ENCODE measurements around the gene TMC2. TPM values are rescaled to one million over a fixed set of nuclear protein-coding genes. Genes with fewer than 3 reads are reported as not detected.

TMC2 gene
- polyA plus RNA-seq, 1 experiment: not detected

GRCh38 chr20:2515203-2515602 is 21.2 kb upstream of the TMC2 start:
- H3K4me3 ChIP-seq (ENCODE audit: low read depth, low read length): no peak overlapping the region
- no peak for DNase-seq (ENCODE audit: low read depth, low spot score)
- H3K9me3 ChIP-seq (ENCODE audit: control insufficient read depth, insufficient read depth, low read length): no peaks in the 10 kb centered on the region
- TF ChIP-seq CTCF (IDR thresholded peaks at IDR 0.05; ENCODE audit: low read depth, low read length): no peak
- CTCF ChIA-PET: interaction anchor here (1.0 to 7.2 kb wide), 2 partner anchors 8 to 1012 kb away, joined by 6 to 101 read pairs; no protein-coding TSS in a partner anchor
- POLR2A ChIA-PET: interaction anchor here (0.7 to 0.8 kb wide), 2 partner anchors 137 to 1025 kb away, joined by 3 to 6 read pairs; partner anchors contain the start of gene NOP56
- no peaks in the 10 kb centered on the region for H3K27me3 ChIP-seq (ENCODE audit: control insufficient read depth, insufficient read depth, low read length)
- no peak overlapping the region for H3K27ac ChIP-seq (ENCODE audit: low read depth, low read length)

GRCh38 chr20:2516399-2516798 is 20.0 kb upstream of the TMC2 start:
- Histone ChIP-seq H3K4me3 (ENCODE audit: low read depth, low read length) (no peak overlapping the region), H3K27me3 (ENCODE audit: control insufficient read depth, insufficient read depth, low read length) (no peaks in the 10 kb centered on the region), H3K9me3 (ENCODE audit: control insufficient read depth, insufficient read depth, low read length) (no peaks in the 10 kb centered on the region), H3K27ac (ENCODE audit: low read depth, low read length) (no peak overlapping the region)
- no peak for TF ChIP-seq CTCF (IDR thresholded peaks at IDR 0.05; ENCODE audit: low read depth, low read length)
- no peak for DNase-seq (ENCODE audit: low read depth, low spot score)
- POLR2A ChIA-PET: no interaction called here
- CTCF ChIA-PET: interaction anchor here (1.0 kb wide), 1 partner anchor 65 kb away, joined by 3 read pairs; no protein-coding TSS in a partner anchor

- H3K27me3 ChIP-seq (ENCODE audit: control insufficient read depth, insufficient read depth, low read length): no peaks in the 10 kb centered on the region
- CTCF ChIA-PET: no interaction called here
- POLR2A ChIA-PET: interaction anchor here (1.3 kb wide), 1 partner anchor 134 kb away, joined by 4 read pairs; the partner anchor contains the start of gene NOP56
Measured at GRCh38 chr20:2518096-2518495, 18.3 kb upstream of the TMC2 start.

GRCh38 chr20:2518558-2518957 is 17.8 kb upstream of the TMC2 start:
- DNase-seq (ENCODE audit: low read depth, low spot score): no peak

More at GRCh38 chr20:2518096-2518495, 18.3 kb upstream of the TMC2 start:
- H3K9me3 ChIP-seq (ENCODE audit: control insufficient read depth, insufficient read depth, low read length): no peaks in the 10 kb centered on the region
- TF ChIP-seq CTCF (IDR thresholded peaks at IDR 0.05; ENCODE audit: low read depth, low read length): no peak
- H3K4me3 ChIP-seq (ENCODE audit: low read depth, low read length): no peak overlapping the region
- DNase-seq (ENCODE audit: low read depth, low spot score): no peak
- H3K27ac ChIP-seq (ENCODE audit: low read depth, low read length): no peak overlapping the region

More at GRCh38 chr20:2518558-2518957, 17.8 kb upstream of the TMC2 start:
- no peak overlapping the region for H3K4me3 ChIP-seq (ENCODE audit: low read depth, low read length)
- no peak for TF ChIP-seq CTCF (IDR thresholded peaks at IDR 0.05; ENCODE audit: low read depth, low read length)
- ChIA-PET POLR2A (interaction anchor here (1.3 kb wide), 1 partner anchor 133 kb away, joined by 4 read pairs; the partner anchor contains the start of gene NOP56), CTCF (no interaction called here)
- H3K27me3 ChIP-seq (ENCODE audit: control insufficient read depth, insufficient read depth, low read length): no peaks in the 10 kb centered on the region
- H3K27ac ChIP-seq (ENCODE audit: low read depth, low read length): no peak overlapping the region
- no peaks in the 10 kb centered on the region for H3K9me3 ChIP-seq (ENCODE audit: control insufficient read depth, insufficient read depth, low read length)
